Loucy (cell line): ENCODE results near the gene CPVL.

Experiments
- CTCF ChIP-seq: fragments of 200-600 bp; sonication (generic); conservative IDR thresholded peaks from 2 replicates; pipeline ENCODE4 v1.5.1; 2014; ENCODE audit warnings: mild to moderate bottlenecking, antibody characterized with exemption, low read length
- EZH2phosphoT487 ChIP-seq: fragments of 200-600 bp; IDR thresholded peaks from 2 replicates; pipeline ENCODE4 v1.6.1; 2018; ENCODE audit warnings: antibody characterized with exemption, mild to moderate bottlenecking, moderate library complexity, borderline replicate concordance

GRCh38 chr7:29154076-29154475 lies 7.7 kb upstream of the CPVL start:
- TF ChIP-seq CTCF (no peak), EZH2phosphoT487 (no peak)
